ENCODE results near the gene SLBP.

SLBP gene

DNA sequence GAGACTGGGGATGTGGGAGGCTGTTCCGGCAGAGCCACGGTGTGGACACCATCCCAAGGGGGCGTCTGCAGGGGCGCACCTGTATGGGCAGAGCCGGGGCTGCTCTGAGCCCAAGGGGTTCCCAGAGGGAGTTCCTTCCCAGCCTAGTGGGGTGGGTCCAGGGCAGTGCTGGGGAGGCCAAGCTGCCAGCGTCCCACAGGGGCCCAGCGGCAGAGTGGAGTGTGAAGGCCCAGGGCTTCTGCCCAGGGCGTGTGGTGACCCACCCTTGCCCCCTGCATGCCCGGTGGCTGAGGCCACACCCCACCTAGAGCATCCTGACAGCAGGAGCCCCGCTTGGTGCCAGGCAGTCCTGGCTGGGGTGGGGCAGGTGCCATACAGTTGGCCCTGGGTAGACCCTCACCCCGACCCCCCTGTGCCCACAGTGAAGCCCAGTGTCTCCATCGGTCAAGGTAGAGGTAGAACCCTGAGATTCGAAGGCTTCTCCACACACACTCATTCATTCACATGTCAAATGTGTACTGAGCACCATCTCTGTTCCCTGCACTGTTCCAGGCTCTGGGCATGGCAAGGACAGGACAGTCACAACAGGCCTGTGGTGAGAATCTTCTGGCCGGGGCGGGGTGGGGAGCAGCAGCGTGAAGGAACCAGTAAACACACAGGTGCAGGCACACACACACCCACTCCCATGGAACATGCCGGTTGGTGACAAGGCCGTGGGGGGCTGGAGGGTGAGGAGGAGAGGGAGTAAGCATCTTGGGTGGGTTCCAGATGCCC lies 38.4 kb upstream of the SLBP start:
- DNase-seq (ENCODE audit: low read depth) = no peak
- H3K4me3 ChIP-seq (ENCODE audit: low read depth, low read length) = no peak overlapping the region

- no peak for DNase-seq (ENCODE audit: low read depth)
- H3K4me3 ChIP-seq (ENCODE audit: low read depth, low read length) = no peak overlapping the region
Observed at GRCh38 chr4:1749826-1750225, 37.7 kb upstream of the SLBP start.

GRCh38 chr4:1749370-1749769 lies 37.3 kb upstream of the SLBP start:
- H3K4me3 ChIP-seq (ENCODE audit: low read depth, low read length) = no peak overlapping the region
- no peak for DNase-seq (ENCODE audit: low read depth)

DNA sequence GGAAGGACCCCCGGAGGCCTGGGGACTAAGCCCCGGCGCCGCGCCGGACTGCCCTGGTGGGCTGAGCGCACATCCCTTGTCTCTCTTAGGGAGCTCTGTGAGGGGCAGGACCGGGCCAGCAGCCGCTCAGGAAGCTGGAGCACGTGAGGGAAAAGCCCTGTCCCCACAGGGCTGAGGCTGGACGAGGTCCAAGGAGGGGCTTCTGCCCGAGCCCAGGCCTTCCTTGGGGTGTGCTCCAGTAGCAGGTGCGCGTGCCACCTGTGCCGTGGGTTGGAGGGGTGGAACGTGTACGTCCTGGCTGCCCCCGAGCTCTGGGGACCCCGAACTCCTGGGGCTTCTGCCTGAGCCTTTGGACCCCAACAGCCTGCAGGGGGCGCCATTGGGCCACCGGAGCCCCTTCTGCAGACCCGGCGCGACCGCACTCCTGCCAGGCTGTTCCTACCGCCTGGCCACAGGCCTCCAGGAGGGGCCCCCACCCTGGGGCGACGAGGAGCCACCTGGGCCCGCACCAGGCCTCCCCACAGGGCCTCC lies 36.4 kb upstream of the SLBP start:
- no peak for DNase-seq (ENCODE audit: low read depth)
- no peak overlapping the region for H3K4me3 ChIP-seq (ENCODE audit: low read depth, low read length)

GRCh38 chr4:1747603-1747967 lies 35.5 kb upstream of the SLBP start:
- H3K4me3 ChIP-seq (ENCODE audit: low read depth, low read length) = no peak overlapping the region
- DNase-seq (ENCODE audit: low read depth) = no peak

- no peak overlapping the region for H3K4me3 ChIP-seq (ENCODE audit: low read depth, low read length)
- DNase-seq (ENCODE audit: low read depth) = no peak
Observed at GRCh38 chr4:1746919-1747602, 34.9 kb upstream of the SLBP start.

- DNase-seq (ENCODE audit: low read depth) = no peak
- H3K4me3 ChIP-seq (ENCODE audit: low read depth, low read length) = no peak overlapping the region
Observed at GRCh38 chr4:1746265-1746691, 34.2 kb upstream of the SLBP start.

GRCh38 chr4:1745697-1746096 lies 33.6 kb upstream of the SLBP start:
- DNase-seq (ENCODE audit: low read depth) = no peak
- H3K4me3 ChIP-seq (ENCODE audit: low read depth, low read length) = no peak overlapping the region

- no peak for DNase-seq (ENCODE audit: low read depth)
- H3K4me3 ChIP-seq (ENCODE audit: low read depth, low read length) = no peak overlapping the region
Observed at GRCh38 chr4:1745165-1745564, 33.0 kb upstream of the SLBP start.

DNA sequence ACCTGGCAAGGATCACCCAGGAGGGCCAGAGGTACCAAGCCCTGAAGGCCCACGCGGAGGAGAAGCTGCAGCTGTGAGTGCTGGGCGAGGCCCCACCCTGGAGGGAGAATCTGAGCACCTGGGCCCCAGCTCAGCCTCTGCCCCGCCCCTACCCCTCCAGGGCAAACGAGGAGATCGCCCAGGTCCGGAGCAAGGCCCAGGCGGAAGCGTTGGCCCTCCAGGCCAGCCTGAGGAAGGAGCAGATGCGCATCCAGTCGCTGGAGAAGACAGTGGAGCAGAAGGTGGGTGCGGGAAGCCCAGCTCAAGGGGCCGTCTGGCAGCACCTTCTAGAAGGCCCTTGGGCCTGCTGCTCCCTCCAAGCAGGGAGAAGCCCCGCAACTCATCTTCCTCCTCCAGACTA lies 32.4 kb upstream of the SLBP start:
- no peak overlapping the region for H3K4me3 ChIP-seq (ENCODE audit: low read depth, low read length)
- DNase-seq (ENCODE audit: low read depth) = no peak

DNA sequence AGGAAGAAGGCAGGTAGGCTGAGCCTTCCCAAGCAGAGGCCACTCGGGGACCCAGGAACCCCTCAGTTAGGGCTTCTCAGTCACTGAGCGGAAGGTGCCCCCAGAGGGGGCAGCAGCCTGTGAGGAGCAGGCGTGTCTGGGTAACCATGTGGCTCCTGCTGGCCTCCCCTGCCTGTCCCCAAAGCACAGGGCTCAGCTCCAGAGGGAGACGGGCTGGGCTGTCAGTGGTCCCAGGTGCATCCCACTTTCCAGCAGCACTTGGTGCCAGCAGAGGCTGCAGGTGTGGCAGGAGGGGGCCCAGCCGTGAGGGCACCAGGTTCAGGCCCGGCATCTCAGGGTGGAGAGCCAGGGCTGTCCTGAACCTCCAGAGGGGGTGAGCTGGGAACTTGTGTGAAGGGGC lies 31.9 kb upstream of the SLBP start:
- no peak for DNase-seq (ENCODE audit: low read depth)
- no peak overlapping the region for H3K4me3 ChIP-seq (ENCODE audit: low read depth, low read length)

DNA sequence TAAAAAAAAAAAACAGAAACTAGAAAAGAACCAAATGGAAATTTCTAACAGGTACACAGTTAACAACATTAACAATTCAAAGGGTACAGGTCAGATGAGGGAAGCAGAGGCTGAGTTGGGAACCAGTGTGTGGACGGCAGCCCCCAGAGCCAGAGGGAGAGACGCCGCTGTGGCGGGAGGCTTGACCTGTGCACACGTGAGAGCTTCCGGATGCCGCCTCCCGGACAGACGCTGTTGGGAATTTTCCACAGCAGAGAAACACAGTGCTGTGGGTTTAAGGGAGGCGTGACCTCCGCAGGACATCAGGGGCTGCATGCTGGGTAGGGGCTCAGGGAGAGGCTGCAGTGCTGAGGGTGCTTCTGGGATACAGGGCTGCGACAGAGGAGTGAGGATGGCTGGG lies 31.4 kb upstream of the SLBP start:
- H3K4me3 ChIP-seq (ENCODE audit: low read depth, low read length) = no peak overlapping the region
- DNase-seq (ENCODE audit: low read depth) = no peak

- no peak overlapping the region for H3K4me3 ChIP-seq (ENCODE audit: low read depth, low read length)
- no peak for DNase-seq (ENCODE audit: low read depth)
Observed at GRCh38 chr4:1741208-1741607, 29.1 kb upstream of the SLBP start.

DNA sequence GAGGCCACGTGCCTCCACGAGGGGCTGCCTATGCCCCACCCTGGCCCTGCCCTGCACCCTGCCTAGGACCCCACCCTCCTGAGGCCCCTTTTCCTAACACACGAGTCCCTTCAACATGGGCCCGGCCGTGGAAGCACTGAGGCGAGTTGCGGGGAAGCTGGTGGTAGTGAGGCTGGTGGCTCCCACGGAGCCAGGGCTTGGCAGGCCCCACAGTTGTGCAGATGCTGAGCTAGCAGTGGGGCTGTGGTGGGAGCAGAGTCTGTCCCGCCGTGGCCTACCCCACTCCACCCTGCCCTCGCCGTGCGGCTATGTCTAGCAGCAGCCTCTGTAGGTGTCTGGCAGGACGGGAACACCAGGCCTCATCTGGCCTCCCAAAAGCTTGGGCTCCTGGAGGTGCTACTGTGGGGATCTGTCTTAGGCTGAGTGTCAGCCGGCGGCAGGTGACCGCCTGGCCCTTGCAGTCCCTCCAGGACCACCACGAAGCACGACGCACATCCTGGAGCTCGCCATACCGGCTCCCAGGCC lies 28.0 kb upstream of the SLBP start:
- DNase-seq (ENCODE audit: low read depth) = no peak
- H3K4me3 ChIP-seq (ENCODE audit: low read depth, low read length) = no peak overlapping the region

- DNase-seq (ENCODE audit: low read depth) = no peak
- no peak overlapping the region for H3K4me3 ChIP-seq (ENCODE audit: low read depth, low read length)
Observed at GRCh38 chr4:1739358-1739757, 27.2 kb upstream of the SLBP start.

- no peak overlapping the region for H3K4me3 ChIP-seq (ENCODE audit: low read depth, low read length)
- no peak for DNase-seq (ENCODE audit: low read depth)
Observed at GRCh38 chr4:1738410-1738809, 26.3 kb upstream of the SLBP start.

DNA sequence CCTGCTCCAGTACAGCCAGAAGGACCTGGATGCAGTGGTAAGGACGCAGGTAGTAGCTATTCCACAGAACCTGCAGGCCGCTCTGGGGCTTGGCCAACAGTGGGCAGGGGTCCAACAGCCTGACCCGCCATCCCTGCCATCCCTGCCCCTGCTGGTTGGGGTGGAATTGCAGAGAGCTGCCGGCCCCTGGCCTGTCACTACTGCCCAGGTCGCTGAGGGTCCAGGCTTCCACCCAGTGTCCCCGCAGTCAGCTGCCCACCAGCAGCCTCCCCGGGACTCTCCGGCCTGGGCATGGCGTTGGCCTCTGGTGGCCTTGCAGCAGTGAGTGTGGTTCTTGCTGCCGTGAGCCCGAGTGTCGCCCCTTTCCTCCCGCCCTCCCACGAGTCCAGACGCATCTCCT lies 25.5 kb upstream of the SLBP start:
- DNase-seq (ENCODE audit: low read depth) = no peak
- no peak overlapping the region for H3K4me3 ChIP-seq (ENCODE audit: low read depth, low read length)

- no peak for DNase-seq (ENCODE audit: low read depth)
- no peak overlapping the region for H3K4me3 ChIP-seq (ENCODE audit: low read depth, low read length)
Observed at GRCh38 chr4:1736812-1737211, 24.7 kb upstream of the SLBP start.

- no peak for DNase-seq (ENCODE audit: low read depth)
Observed at GRCh38 chr4:1735215-1735614, 23.1 kb upstream of the SLBP start.

DNA sequence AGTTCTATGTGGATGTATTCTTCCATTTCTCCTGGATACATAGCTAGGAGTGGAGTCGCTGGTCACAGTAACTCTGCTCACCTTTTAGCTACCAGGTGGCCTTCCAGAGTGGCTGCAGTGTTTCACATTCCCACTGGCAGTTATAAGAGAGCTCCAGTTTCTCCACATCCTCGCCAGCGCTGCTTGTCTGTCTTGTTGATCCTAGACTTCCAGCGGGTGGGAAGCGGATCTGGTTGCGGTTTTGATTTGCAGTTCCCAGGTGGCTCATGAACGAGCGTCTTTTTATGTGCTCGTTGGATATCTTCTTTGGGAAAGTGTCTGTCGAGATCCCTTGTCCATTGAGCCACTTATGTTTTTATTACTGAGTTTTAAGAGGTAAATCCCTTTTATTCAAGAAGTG lies 20.8 kb upstream of the SLBP start:
- DNase-seq (ENCODE audit: low read depth) = no peak

More at GRCh38 chr4:1735215-1735614, 23.1 kb upstream of the SLBP start:
- H3K4me3 ChIP-seq (ENCODE audit: low read depth, low read length) = no peak overlapping the region

GRCh38 chr4:1731180-1731579 lies 19.1 kb upstream of the SLBP start:
- no peak overlapping the region for H3K4me3 ChIP-seq (ENCODE audit: low read depth, low read length)
- no peak for DNase-seq (ENCODE audit: low read depth)

More for the DNA sequence above, 20.8 kb upstream of the SLBP start:
- H3K4me3 ChIP-seq (ENCODE audit: low read depth, low read length) = no peak overlapping the region
